B cell (primary cell): Measurements from ENCODE around the gene CALD1. TPM values are rescaled to one million over a fixed set of nuclear protein-coding genes. Genes with fewer than 3 reads are reported as not detected.

ENCODE experiments used
- ATAC-seq: fragments of 200-7000 bp; cut with Tn5 transposase; one replicate; pipeline ENCODE4 v1.10.0; 2021; ENCODE audit warnings: low read depth, mild to moderate bottlenecking, moderate number of reproducible peaks, moderate library complexity
- CTCF ChIA-PET: fragments of 350-600 bp; sonication (Branson Sonifier 250); formaldehyde crosslinking; loops from one replicate; lab custom pipeline; 2021; ENCODE audit warnings: antibody characterized with exemption, inconsistent platforms; lab: Charles Lee
- POLR2A ChIA-PET: fragments of 350-600 bp; sonication (Branson Sonifier 250); formaldehyde crosslinking; loops from one replicate; lab custom pipeline; 2021; ENCODE audit warnings: antibody characterized with exemption; lab: Charles Lee
- DNase-seq: peaks from one replicate; pipeline ENCODE4 v3.0.0; 2013
- H2AFZ ChIP-seq: 2 replicates; pipeline ENCODE4 v1.6.1; 2012; ENCODE audit warnings: mild to moderate bottlenecking, low read depth, low read length; ENCODE audit not compliant: insufficient read depth, poor library complexity, severe bottlenecking
- H3K27ac ChIP-seq, 2 donors: 1 replicate in 1 of 2; 2 replicates in 1 of 2; pipeline ENCODE4 v1.5.1; 2012 to 2013; ENCODE audit warnings: low read length in 2 of 2, mild to moderate bottlenecking in 2 of 2, moderate library complexity in 1 of 2
- H3K27me3 ChIP-seq, 4 experiments: fragments of 200-600 bp in 1 of 4; sonication (generic) in 1 of 4; replicated peaks in 1 of 4; 1 replicate in 2 of 4; 2 replicates in 2 of 4; pipeline versions ENCODE4 v1.6.1 to v1.7.0; 2013 to 2016; ENCODE audit warnings: low read length in 3 of 4, mild to moderate bottlenecking in 2 of 4, mixed read lengths in 1 of 4, moderate library complexity in 1 of 4; ENCODE audit not compliant: insufficient read depth in 4 of 4, control insufficient read depth in 3 of 4; ENCODE audit errors: control extremely low read depth in 1 of 4
- H3K36me3 ChIP-seq, 2 experiments: replicated peaks in 1 of 2; 1 replicate in 1 of 2; 2 replicates in 1 of 2; pipeline versions ENCODE4 v1.6.1 to v1.7.1; 2013; ENCODE audit warnings: low read length in 1 of 2; ENCODE audit not compliant: insufficient read depth in 2 of 2, control insufficient read depth in 1 of 2; ENCODE audit errors: control extremely low read depth in 1 of 2, extremely low read depth in 1 of 2
- H3K4me1 ChIP-seq, 2 donors: fragments of 200-600 bp in 1 of 2; sonication (generic) in 1 of 2; 1 replicate in 1 of 2; 2 replicates in 1 of 2; pipeline versions ENCODE4 v1.5.1 to v1.6.1; 2013 to 2017; ENCODE audit warnings: low read length in 2 of 2; ENCODE audit not compliant: control insufficient read depth in 2 of 2, insufficient read depth in 2 of 2
- H3K4me2 ChIP-seq: replicated peaks from 2 replicates; pipeline ENCODE3; 2012; ENCODE audit warnings: mild to moderate bottlenecking, low read depth, low read length; ENCODE audit not compliant: poor library complexity, severe bottlenecking
- H3K4me3 ChIP-seq, 5 experiments: fragments of 200-600 bp in 1 of 5; sonication (generic) in 1 of 5; 1 replicate in 3 of 5; 2 replicates in 2 of 5; pipeline versions ENCODE4 v1.5.1 to v1.7.0; 2011 to 2016; ENCODE audit warnings: low read length in 4 of 5, mild to moderate bottlenecking in 4 of 5, low read depth in 2 of 5, control low read depth in 1 of 5, moderate library complexity in 1 of 5; ENCODE audit not compliant: insufficient read depth in 1 of 5; ENCODE audit errors: control extremely low read depth in 1 of 5, extremely low read depth in 1 of 5
- H3K79me2 ChIP-seq: fragments of 200-600 bp; sonication (generic); one replicate; pipeline ENCODE4 v1.6.0; 2016; ENCODE audit warnings: low read length; ENCODE audit not compliant: control insufficient read depth, insufficient read depth
- H3K9ac ChIP-seq: fragments of 200-600 bp; sonication (generic); 2 replicates; pipeline ENCODE4 v1.6.1; 2017; ENCODE audit warnings: mild to moderate bottlenecking, low read length, moderate library complexity
- H3K9me3 ChIP-seq, 3 donors: one replicate each; pipeline versions ENCODE4 v1.6.1 to v1.7.1; 2013; ENCODE audit warnings: low read length in 2 of 3; ENCODE audit not compliant: control insufficient read depth in 2 of 3, insufficient read depth in 1 of 3; ENCODE audit errors: control extremely low read depth in 1 of 3
- H4K20me1 ChIP-seq: 2 replicates; pipeline ENCODE4 v1.6.0; 2012; ENCODE audit warnings: mild to moderate bottlenecking, low read length; ENCODE audit not compliant: insufficient read depth, control insufficient read depth, poor library complexity, severe bottlenecking
- H3K27ac Mint-ChIP-seq: one replicate; pipeline ENCODE4 v1.8.0; 2021; ENCODE audit warnings: mixed read lengths
- H3K27me3 Mint-ChIP-seq: one replicate; pipeline ENCODE4 v1.8.0; 2021; ENCODE audit warnings: mixed read lengths
- H3K4me1 Mint-ChIP-seq: one replicate; pipeline ENCODE4 v1.8.0; 2021; ENCODE audit warnings: mixed read lengths
- H3K4me3 Mint-ChIP-seq: one replicate; pipeline ENCODE4 v1.8.0; 2021; ENCODE audit warnings: mixed read lengths
- H3K9me3 Mint-ChIP-seq: one replicate; pipeline ENCODE4 v1.8.0; 2022; ENCODE audit warnings: mixed read lengths; ENCODE audit not compliant: insufficient read depth
- EZH2 ChIP-seq: IDR thresholded peaks from 2 replicates; pipeline ENCODE4 v1.6.1; 2012; ENCODE audit warnings: borderline replicate concordance, low read depth, mild to moderate bottlenecking, moderate library complexity, low read length; ENCODE audit not compliant: insufficient read depth, poor library complexity, severe bottlenecking
- WGBS: methylation state at CpG from one replicate; pipeline ENCODE4 v1.1.5; 2013; ENCODE audit warnings: missing lambda C conversion rate; ENCODE audit not compliant: insufficient coverage; 5-methylcytosine and 5-hydroxymethylcytosine counted together
- intact Hi-C: fragments of 100-400 bp; cut with micrococcal nuclease; formaldehyde crosslinking; loops from one replicate; pipeline ENCODE4 v1.10.0; 2022
- polyA plus RNA-seq: library from polyadenylated mRNA; depleted of rRNA; stranded (reverse); fragments of >200 nt; gene quantifications from 2 replicates; pipeline ENCODE4 v1.2.3, GENCODE V29; 2012
- total RNA-seq, 2 donors: library from RNA; stranded (reverse); fragments of 120-200 nt in 1 of 2; gene quantifications; 1 replicate in 1 of 2; 2 replicates in 1 of 2; pipeline versions ENCODE4 v1.2.3 to v1.2.4, GENCODE V29; 2013 to 2022
- TF ChIP-seq, protein P1 (sequence below): fragments of 200-600 bp; IDR thresholded peaks from one replicate; pipeline ENCODE4 v1.8.0; 2022; ENCODE audit warnings: antibody characterized with exemption, mild to moderate bottlenecking

Gene CALD1
- total and polyA plus RNA-seq, 2 donors (not counting 1 experiment from before 2014, with no cell fraction given), result 0.18 to 0.69 TPM

DNA sequence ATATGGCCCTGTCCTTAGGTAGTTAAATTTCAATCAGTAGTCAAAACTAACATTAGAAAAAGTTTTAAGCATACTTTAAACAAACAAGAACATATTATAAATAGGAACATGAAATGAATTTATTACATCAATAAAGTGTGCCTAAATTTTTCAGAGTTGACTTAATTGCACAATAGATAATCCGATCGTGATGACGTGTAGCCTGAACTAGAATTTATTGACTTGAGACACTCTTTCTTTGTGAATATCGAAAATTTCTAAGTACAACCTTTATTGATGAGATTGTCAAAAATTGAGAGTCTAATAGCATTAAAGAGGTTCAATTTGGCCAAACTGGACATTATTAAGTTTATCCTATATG, 56.0 kb downstream of the CALD1 start:
- CTCF ChIA-PET, result no interaction called here
- TF ChIP-seq, protein P1, sequence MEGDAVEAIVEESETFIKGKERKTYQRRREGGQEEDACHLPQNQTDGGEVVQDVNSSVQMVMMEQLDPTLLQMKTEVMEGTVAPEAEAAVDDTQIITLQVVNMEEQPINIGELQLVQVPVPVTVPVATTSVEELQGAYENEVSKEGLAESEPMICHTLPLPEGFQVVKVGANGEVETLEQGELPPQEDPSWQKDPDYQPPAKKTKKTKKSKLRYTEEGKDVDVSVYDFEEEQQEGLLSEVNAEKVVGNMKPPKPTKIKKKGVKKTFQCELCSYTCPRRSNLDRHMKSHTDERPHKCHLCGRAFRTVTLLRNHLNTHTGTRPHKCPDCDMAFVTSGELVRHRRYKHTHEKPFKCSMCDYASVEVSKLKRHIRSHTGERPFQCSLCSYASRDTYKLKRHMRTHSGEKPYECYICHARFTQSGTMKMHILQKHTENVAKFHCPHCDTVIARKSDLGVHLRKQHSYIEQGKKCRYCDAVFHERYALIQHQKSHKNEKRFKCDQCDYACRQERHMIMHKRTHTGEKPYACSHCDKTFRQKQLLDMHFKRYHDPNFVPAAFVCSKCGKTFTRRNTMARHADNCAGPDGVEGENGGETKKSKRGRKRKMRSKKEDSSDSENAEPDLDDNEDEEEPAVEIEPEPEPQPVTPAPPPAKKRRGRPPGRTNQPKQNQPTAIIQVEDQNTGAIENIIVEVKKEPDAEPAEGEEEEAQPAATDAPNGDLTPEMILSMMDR, result no peak
- no peak for TF ChIP-seq EZH2

DNA sequence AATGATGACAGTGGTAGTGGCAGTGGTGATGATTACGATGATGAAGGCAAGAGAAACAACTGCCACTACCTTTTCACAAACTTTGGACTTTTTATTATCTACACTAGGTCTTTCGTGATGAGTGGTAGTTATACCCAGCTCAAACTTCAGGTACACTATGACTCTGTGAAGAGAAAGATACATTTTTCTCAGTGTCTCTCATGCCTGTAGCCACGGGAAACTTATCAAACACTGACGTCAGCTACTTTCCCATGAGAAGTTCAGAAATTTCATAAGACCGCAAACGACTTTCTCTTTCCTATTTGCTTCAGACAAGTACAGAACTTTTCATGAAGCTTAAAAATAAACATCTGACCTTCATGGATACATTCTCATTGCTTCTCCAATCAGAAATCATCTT, 57.0 kb downstream of the CALD1 start:
- no peaks in the 10 kb centered on the region for H3K9me3 ChIP-seq
- H3K4me1 ChIP-seq, result no peaks in the 10 kb centered on the region
- H3K4me3 ChIP-seq, result no peak overlapping the region
- no peak overlapping the region for H3K27ac ChIP-seq
- no peaks in the 10 kb centered on the region for H4K20me1 ChIP-seq
- H3K27me3 Mint-ChIP-seq, result peaks cover 11% of the 10 kb centered on the region
- ATAC-seq (no peak), DNase-seq (no peak)
- no peaks in the 10 kb centered on the region for H3K36me3 ChIP-seq
- H3K4me2 ChIP-seq, result no peak overlapping the region
- ChIA-PET POLR2A (no interaction called here), CTCF (no interaction called here)
- TF ChIP-seq, protein P1, result no peak
- no peak for TF ChIP-seq EZH2
- no peaks in the 10 kb centered on the region for H3K79me2 ChIP-seq
- intact Hi-C loops, result no loop called here
- no peak overlapping the region for H3K9ac ChIP-seq
- H2AFZ ChIP-seq, result no peak overlapping the region
- no peak overlapping the region for H3K27ac Mint-ChIP-seq
- no peaks in the 10 kb centered on the region for H3K4me1 Mint-ChIP-seq
- WGBS, result 84% methylated on average over 4 of the region's 6 CpGs
- H3K9me3 Mint-ChIP-seq, result no peaks in the 10 kb centered on the region
- H3K4me3 Mint-ChIP-seq, result no peak overlapping the region
- peaks cover 0 to 2% (median 0%) of the 10 kb centered on the region in 4 experiments for H3K27me3 ChIP-seq

More for the DNA sequence above, 56.0 kb downstream of the CALD1 start:
- no peak overlapping the region for H3K4me3 ChIP-seq
- H3K4me1 ChIP-seq, result no peaks in the 10 kb centered on the region
- no peaks in the 10 kb centered on the region for H3K27me3 ChIP-seq
- no peaks in the 10 kb centered on the region for H3K79me2 ChIP-seq
- H4K20me1 ChIP-seq, result no peaks in the 10 kb centered on the region
- no peak overlapping the region for H3K27ac ChIP-seq
- H3K36me3 ChIP-seq, result no peaks in the 10 kb centered on the region
- intact Hi-C loops, result no loop called here
- ATAC-seq, result no peak
- Mint-ChIP-seq H3K27me3 (peaks cover 6% of the 10 kb centered on the region), H3K4me1 (no peaks in the 10 kb centered on the region), H3K9me3 (no peaks in the 10 kb centered on the region), H3K4me3 (no peak overlapping the region), H3K27ac (no peak overlapping the region)
- H3K9ac ChIP-seq, result no peak overlapping the region
- no peaks in the 10 kb centered on the region for H3K9me3 ChIP-seq
- H3K4me2 ChIP-seq, result no peak overlapping the region
- DNase-seq, result no peak
- POLR2A ChIA-PET, result no interaction called here
- no peak overlapping the region for H2AFZ ChIP-seq
- WGBS, result no CpG with 5 or more reads among the region's 4 CpGs
